Mucosa of descending colon (tissue), 3 donors: ENCODE results near the gene PRKCE. TPM values are rescaled to one million over a fixed set of nuclear protein-coding genes. Genes with fewer than 3 reads are reported as not detected.

Source experiments
- ATAC-seq: fragments of 200-7000 bp; cut with Tn5 transposase; one replicate; pipeline ENCODE4 v1.9.1; 2020; ENCODE audit warnings: mild to moderate bottlenecking, moderate library complexity
- DNase-seq, 3 donors: peaks; one replicate each; pipeline ENCODE4 v3.0.0-alpha.2; 2020
- H3K36me3 ChIP-seq: fragments of 200-600 bp; one replicate; pipeline ENCODE4 v1.8.0; 2021; ENCODE audit warnings: low read depth, mild to moderate bottlenecking
- H3K4me1 ChIP-seq: fragments of 200-600 bp; one replicate; pipeline ENCODE4 v1.8.0; 2021; ENCODE audit warnings: low read depth, mild to moderate bottlenecking
- H3K4me3 ChIP-seq: fragments of 200-600 bp; one replicate; pipeline ENCODE4 v1.8.0; 2021; ENCODE audit warnings: mild to moderate bottlenecking
- H3K9me3 ChIP-seq: fragments of 200-600 bp; one replicate; pipeline ENCODE4 v1.8.0; 2021; ENCODE audit warnings: mild to moderate bottlenecking
- intact Hi-C, 2 donors: fragments of 100-400 bp; cut with DNase I in 1 of 2; cut with micrococcal nuclease in 1 of 2; formaldehyde crosslinking; loops; one replicate each; pipeline versions ENCODE4 v1.11.0 to v1.11.1; 2022; cut with DNase I, micrococcal nuclease
- total RNA-seq, 3 donors: library from RNA; stranded (reverse); fragmentation: NEBNext Ultra II Directional in 2 of 3; extraction: Animal tissue kit (Norgen Biotek cat#: 25700) in 2 of 3; gene quantifications; one replicate each; pipeline versions ENCODE4 v1.2.1 to v1.2.4, GENCODE V29; 2021 to 2023
- TF ChIP-seq, protein P1 (sequence below): fragments of 200-600 bp; IDR thresholded peaks from one replicate; pipeline ENCODE4 v1.8.0; 2022; ENCODE audit warnings: antibody characterized with exemption, mild to moderate bottlenecking
- donor health status: DM: no; HTN: no; CAD: no; lungs with moderate emphysema.
- donor health status: DM: no; HTN: no; CAD: no.
- donor health status: DM: no; HTN: yes; CAD: no.

PRKCE gene
- total RNA-seq, 3 donors from 2014 or later: 24.5 to 52.0 (median 32.7) TPM

DNA sequence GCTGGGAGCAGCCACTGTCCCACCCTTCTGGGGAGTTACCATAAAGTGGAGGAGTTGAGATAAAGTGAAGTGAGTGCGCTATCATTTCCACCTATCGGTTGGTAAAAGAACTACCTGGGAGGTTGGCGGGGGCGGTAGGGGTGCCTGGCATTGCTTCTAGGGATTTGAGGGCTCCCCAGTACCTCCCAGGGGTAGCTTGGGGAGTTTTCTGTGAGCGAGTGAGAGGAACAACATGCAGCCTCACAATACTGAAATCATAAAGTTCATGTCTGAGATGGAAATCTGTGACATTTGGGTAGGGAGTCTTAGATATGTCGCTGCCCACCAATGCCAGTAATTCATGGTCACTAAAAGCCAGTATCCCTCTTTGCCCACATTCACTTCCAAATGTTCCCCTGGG lies 68.7 kb downstream of the PRKCE start:
- ATAC-seq (no peak), DNase-seq (no peak)
- TF ChIP-seq, protein P1, sequence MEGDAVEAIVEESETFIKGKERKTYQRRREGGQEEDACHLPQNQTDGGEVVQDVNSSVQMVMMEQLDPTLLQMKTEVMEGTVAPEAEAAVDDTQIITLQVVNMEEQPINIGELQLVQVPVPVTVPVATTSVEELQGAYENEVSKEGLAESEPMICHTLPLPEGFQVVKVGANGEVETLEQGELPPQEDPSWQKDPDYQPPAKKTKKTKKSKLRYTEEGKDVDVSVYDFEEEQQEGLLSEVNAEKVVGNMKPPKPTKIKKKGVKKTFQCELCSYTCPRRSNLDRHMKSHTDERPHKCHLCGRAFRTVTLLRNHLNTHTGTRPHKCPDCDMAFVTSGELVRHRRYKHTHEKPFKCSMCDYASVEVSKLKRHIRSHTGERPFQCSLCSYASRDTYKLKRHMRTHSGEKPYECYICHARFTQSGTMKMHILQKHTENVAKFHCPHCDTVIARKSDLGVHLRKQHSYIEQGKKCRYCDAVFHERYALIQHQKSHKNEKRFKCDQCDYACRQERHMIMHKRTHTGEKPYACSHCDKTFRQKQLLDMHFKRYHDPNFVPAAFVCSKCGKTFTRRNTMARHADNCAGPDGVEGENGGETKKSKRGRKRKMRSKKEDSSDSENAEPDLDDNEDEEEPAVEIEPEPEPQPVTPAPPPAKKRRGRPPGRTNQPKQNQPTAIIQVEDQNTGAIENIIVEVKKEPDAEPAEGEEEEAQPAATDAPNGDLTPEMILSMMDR: no peak
- H3K4me1 ChIP-seq: peaks cover 8% of the 10 kb centered on the region
- intact Hi-C loops: no loop called here
- no peak overlapping the region for H3K4me3 ChIP-seq
- H3K36me3 ChIP-seq: no peaks in the 10 kb centered on the region
- no peaks in the 10 kb centered on the region for H3K9me3 ChIP-seq

DNA sequence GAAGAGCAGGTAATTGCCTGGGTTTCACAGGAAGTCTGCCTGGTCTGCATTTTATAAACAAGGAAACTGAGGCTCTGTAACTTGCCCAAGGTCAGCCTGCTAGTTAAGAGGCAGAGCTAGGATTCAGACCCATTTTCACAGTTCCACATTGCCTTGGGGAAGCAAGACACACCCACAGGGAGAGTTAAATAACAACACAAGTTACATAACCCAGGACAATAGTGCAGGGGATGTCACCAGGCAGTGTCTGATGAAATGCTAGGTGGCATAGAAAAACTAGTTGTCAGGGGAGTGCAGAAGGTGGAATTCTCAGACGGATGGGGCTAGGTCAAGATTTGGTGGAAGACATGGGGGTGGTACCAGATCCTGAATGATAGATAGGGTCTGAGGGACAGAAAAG lies 69.7 kb downstream of the PRKCE start:
- no peak for ATAC-seq
- Histone ChIP-seq H3K4me3 (no peak overlapping the region), H3K36me3 (no peaks in the 10 kb centered on the region), H3K9me3 (no peaks in the 10 kb centered on the region), H3K4me1 (peaks cover 8% of the 10 kb centered on the region)
- DNase-seq: no peak
- intact Hi-C loops: no loop called here
- TF ChIP-seq, protein P1: no peak

DNA sequence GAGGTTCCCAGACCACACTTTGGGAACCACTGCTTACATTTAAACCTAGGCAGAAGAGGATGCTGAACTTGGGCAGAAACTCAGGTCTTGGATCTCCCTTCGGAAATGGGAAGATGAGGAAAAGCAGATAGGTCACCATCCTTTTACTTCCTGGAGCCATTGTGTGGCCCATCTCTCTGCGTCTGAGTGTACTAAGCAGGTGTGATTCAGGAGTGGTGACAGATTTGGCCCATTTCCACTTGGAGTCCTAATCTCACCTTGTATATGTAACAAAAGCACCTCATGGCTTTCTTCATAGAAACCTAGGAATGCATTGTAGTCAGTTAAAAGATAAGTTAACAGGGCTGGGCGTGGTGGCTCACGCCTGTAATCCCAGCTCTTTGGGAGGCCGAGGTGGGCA lies 71.0 kb downstream of the PRKCE start:
- peaks cover 8% of the 10 kb centered on the region for H3K4me1 ChIP-seq
- DNase-seq (no peak), ATAC-seq (peak; percentile 40)
- TF ChIP-seq, protein P1: no peak
- H3K36me3 ChIP-seq: no peaks in the 10 kb centered on the region
- intact Hi-C loops: no loop called here
- no peak overlapping the region for H3K4me3 ChIP-seq
- H3K9me3 ChIP-seq: no peaks in the 10 kb centered on the region

DNA sequence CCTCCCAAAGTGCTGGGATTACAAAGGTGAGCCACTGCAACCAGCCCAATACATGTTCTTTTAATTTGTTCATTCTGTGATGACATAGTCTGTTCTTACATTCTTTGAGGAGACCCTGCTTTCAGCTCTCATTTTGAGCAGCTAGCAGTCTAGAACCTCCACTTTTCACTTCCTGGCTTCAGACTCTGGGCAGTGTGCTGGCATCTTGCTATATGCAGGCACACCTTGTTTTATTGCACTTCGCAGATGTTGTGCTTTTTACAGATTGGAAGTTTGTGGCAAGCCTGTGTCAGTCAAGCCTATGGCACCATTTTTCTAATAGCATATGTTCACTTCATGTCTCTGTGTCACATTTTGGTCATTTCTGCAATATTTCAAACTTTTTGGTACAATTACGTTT lies 72.4 kb downstream of the PRKCE start:
- no peaks in the 10 kb centered on the region for H3K36me3 ChIP-seq
- no peaks in the 10 kb centered on the region for H3K9me3 ChIP-seq
- intact Hi-C loops: no loop called here
- H3K4me1 ChIP-seq: peaks cover 8% of the 10 kb centered on the region
- ATAC-seq: peak; percentile 89
- no peak overlapping the region for H3K4me3 ChIP-seq
- TF ChIP-seq, protein P1: no peak
- peak in 1 of 3 donors; percentile 56 for DNase-seq

DNA sequence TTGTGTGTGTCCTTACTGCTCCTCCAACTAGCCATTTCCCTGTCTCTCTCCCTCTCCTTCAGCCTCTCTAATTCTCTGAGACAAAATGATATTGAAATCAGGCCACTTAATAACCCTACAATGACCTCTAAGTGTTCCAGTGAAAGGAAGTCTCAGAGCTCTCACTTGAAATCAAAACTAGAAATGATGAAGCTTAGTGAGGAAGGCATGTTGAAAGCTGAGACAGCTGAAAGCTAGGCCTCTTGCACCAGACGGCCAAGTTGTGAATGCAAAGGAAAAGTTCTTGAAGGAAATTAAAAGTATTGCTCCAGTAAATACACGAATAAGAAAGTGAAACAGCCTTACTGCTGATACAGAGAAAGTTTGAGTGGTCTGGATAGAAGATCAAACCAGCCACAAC lies 72.9 kb downstream of the PRKCE start:
- ATAC-seq (no peak), DNase-seq (no peak)
- peaks cover 8% of the 10 kb centered on the region for H3K4me1 ChIP-seq

DNA sequence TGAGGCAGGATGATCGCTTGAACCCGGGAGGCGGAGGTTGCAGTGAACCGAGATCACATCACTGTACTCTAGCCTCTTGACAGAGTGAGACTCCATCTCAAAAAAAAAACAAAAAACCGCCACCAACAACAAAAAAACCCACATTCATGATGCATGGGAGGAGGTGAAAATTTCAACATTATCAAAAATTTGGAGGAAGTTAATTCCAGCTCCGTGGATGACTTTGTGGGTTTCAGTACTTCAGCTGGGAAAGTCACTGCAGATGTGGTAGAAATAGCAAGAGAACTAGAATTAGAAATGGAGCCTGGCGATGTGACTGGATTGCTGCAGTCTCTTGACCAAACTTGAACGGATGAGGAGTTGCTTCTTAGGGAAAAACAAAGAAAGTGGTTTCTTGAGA lies 74.3 kb downstream of the PRKCE start:
- DNase-seq (no peak), ATAC-seq (no peak)
- peaks cover 8% of the 10 kb centered on the region for H3K4me1 ChIP-seq
- no peaks in the 10 kb centered on the region for H3K9me3 ChIP-seq
- no peak overlapping the region for H3K4me3 ChIP-seq
- TF ChIP-seq, protein P1: no peak
- intact Hi-C loops: no loop called here
- H3K36me3 ChIP-seq: no peaks in the 10 kb centered on the region

More for the DNA sequence above, 72.9 kb downstream of the PRKCE start:
- H3K36me3 ChIP-seq: no peaks in the 10 kb centered on the region
- no peaks in the 10 kb centered on the region for H3K9me3 ChIP-seq
- TF ChIP-seq, protein P1: no peak
- H3K4me3 ChIP-seq: no peak overlapping the region
- intact Hi-C loops: no loop called here
